ENCODE data around the gene TXNDC15. TPM values are rescaled to one million over a fixed set of nuclear protein-coding genes. Genes with fewer than 3 reads are reported as not detected.

TXNDC15 gene
- total and polyA plus RNA-seq, 2 of the 13 experiments (the other 11 are each of a cell fraction or from before 2014, with no cell fraction given), result 22.2 to 49.9 TPM

DNA sequence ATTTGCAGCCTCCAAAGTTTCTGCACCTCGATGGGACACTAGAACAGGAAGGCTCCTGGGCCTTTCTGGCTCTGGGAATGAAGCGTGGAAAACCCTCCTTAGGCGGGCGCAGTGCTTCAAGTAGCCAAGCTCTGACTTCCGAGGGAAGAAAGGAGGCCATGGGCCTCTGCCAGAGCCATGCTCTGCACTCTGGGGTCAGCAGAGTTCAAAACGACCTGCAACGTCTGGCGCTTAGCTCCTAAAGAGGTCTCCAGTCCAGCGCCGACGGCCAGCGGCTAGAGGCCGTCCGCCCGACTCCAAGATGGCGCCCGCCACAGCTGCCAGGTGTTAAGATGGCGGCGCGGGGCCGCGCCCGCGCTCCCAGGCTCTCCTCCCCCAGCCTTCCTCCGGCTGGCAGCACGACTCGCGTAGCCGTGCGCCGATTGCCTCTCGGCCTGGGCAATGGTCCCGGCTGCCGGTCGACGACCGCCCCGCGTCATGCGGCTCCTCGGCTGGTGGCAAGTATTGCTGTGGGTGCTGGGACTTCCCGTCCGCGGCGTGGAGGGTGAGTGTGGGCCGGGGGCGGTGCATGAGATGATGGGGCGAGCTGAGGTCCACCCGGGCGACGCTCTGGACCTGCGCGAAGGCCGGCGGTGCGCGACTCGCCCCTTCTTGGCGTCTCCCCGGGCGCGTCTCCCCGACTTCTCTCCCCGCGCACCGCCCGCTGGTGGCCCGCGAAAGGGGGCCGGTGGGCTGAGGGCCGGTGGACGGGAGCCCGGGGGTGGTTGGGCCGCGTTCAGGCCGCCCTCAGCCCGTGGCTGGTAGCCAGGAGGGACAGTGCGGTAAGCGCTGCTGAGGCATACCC lies at the start of gene TXNDC15 (continued):
- TF ChIP-seq ONECUT2 (CRISPR knock-in tag; IDR thresholded peaks at IDR 0.05) (no peak), ZSCAN12 (CRISPR knock-in tag; IDR thresholded peaks at IDR 0.05) (no peak), ZNF777 (CRISPR knock-in tag; IDR thresholded peaks at IDR 0.05) (peak; percentile 95), ZKSCAN8 (CRISPR knock-in tag; IDR thresholded peaks at IDR 0.05; ENCODE audit: borderline replicate concordance) (peak; percentile 57; the same call in 1 of the 2 replicates), EZH2 (conservative IDR thresholded peaks at IDR 0.05; ENCODE audit: low read depth, low read length) (no peak), TBL1XR1 (IDR thresholded peaks at IDR 0.05; ENCODE audit: borderline replicate concordance, low read length, partially characterized antibody) (no peak), TAF1 (CRISPR knock-in tag; IDR thresholded peaks at IDR 0.05) (peak; percentile 100), SMC3 (IDR thresholded peaks at IDR 0.05; ENCODE audit: low read length) (no peak), TCF7L2 (IDR thresholded peaks at IDR 0.05; ENCODE audit: low read depth, low read length) (no peak), HDAC6 (IDR thresholded peaks at IDR 0.05; ENCODE audit: low read depth, low read length) (no peak)
- TF ChIP-seq, protein P1, sequence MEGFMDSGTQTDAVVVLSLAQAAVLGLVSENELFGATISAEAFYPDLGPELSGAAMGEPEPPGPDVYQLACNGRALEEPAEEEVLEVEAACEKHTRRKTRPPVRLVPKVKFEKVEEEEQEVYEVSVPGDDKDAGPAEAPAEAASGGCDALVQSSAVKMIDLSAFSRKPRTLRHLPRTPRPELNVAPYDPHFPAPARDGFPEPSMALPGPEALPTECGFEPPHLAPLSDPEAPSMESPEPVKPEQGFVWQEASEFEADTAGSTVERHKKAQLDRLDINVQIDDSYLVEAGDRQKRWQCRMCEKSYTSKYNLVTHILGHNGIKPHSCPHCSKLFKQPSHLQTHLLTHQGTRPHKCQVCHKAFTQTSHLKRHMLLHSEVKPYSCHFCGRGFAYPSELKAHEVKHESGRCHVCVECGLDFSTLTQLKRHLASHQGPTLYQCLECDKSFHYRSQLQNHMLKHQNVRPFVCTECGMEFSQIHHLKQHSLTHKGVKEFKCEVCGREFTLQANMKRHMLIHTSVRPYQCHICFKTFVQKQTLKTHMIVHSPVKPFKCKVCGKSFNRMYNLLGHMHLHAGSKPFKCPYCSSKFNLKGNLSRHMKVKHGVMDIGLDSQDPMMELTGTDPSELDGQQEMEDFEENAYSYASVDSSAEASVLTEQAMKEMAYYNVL (CRISPR knock-in tag; IDR thresholded peaks at IDR 0.05; ENCODE audit: borderline replicate concordance), result peak; percentile 82
- TF ChIP-seq, protein P2, sequence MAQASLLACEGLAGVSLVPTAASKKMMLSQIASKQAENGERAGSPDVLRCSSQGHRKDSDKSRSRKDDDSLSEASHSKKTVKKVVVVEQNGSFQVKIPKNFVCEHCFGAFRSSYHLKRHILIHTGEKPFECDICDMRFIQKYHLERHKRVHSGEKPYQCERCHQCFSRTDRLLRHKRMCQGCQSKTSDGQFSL (CRISPR knock-in tag; IDR thresholded peaks at IDR 0.05), result peak; percentile 84
- TF ChIP-seq, protein P3, sequence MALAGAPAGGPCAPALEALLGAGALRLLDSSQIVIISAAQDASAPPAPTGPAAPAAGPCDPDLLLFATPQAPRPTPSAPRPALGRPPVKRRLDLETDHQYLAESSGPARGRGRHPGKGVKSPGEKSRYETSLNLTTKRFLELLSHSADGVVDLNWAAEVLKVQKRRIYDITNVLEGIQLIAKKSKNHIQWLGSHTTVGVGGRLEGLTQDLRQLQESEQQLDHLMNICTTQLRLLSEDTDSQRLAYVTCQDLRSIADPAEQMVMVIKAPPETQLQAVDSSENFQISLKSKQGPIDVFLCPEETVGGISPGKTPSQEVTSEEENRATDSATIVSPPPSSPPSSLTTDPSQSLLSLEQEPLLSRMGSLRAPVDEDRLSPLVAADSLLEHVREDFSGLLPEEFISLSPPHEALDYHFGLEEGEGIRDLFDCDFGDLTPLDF (CRISPR knock-in tag; IDR thresholded peaks at IDR 0.05), result peak; percentile 88
- TF ChIP-seq, protein P4, sequence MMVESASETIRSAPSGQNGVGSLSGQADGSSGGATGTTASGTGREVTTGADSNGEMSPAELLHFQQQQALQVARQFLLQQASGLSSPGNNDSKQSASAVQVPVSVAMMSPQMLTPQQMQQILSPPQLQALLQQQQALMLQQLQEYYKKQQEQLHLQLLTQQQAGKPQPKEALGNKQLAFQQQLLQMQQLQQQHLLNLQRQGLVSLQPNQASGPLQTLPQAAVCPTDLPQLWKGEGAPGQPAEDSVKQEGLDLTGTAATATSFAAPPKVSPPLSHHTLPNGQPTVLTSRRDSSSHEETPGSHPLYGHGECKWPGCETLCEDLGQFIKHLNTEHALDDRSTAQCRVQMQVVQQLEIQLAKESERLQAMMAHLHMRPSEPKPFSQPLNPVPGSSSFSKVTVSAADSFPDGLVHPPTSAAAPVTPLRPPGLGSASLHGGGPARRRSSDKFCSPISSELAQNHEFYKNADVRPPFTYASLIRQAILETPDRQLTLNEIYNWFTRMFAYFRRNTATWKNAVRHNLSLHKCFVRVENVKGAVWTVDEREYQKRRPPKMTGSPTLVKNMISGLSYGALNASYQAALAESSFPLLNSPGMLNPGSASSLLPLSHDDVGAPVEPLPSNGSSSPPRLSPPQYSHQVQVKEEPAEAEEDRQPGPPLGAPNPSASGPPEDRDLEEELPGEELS (CRISPR knock-in tag; IDR thresholded peaks at IDR 0.05), result peak; percentile 15; the same call in 1 of the 2 replicates
- TF ChIP-seq, protein P5, sequence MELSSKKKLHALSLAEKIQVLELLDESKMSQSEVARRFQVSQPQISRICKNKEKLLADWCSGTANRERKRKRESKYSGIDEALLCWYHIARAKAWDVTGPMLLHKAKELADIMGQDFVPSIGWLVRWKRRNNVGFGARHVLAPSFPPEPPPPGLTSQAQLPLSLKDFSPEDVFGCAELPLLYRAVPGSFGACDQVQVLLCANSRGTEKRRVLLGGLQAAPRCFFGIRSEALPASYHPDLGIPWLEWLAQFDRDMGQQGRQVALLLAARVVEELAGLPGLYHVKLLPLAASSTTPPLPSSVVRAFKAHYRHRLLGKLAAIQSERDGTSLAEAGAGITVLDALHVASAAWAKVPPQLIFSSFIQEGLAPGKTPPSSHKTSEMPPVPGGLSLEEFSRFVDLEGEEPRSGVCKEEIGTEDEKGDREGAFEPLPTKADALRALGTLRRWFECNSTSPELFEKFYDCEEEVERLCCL (CRISPR knock-in tag; IDR thresholded peaks at IDR 0.05; ENCODE audit: borderline replicate concordance), result no peak
- TF ChIP-seq, protein P6, sequence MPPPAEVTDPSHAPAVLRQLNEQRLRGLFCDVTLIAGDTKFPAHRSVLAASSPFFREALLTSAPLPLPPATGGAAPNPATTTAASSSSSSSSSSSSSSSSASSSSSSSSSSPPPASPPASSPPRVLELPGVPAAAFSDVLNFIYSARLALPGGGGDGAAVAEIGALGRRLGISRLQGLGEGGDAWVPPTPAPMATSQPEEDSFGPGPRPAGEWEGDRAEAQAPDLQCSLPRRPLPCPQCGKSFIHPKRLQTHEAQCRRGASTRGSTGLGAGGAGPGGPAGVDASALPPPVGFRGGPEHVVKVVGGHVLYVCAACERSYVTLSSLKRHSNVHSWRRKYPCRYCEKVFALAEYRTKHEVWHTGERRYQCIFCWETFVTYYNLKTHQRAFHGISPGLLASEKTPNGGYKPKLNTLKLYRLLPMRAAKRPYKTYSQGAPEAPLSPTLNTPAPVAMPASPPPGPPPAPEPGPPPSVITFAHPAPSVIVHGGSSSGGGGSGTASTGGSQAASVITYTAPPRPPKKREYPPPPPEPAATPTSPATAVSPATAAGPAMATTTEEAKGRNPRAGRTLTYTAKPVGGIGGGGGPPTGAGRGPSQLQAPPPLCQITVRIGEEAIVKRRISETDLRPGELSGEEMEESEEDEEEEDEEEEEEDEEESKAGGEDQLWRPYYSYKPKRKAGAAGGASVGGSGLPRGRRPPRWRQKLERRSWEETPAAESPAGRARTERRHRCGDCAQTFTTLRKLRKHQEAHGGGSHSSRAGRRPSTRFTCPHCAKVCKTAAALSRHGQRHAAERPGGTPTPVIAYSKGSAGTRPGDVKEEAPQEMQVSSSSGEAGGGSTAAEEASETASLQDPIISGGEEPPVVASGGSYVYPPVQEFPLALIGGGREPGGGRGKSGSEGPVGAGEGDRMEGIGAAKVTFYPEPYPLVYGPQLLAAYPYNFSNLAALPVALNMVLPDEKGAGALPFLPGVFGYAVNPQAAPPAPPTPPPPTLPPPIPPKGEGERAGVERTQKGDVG (CRISPR knock-in tag; IDR thresholded peaks at IDR 0.05; ENCODE audit: borderline replicate concordance), result peak; percentile 85

Measured in HepG2 (cell line).